ENCODE measurements around the gene SRRM2.

The SRRM2 gene

GRCh38 chr16:2762711-2763110 lies 10.3 kb downstream of the SRRM2 start:
- Histone ChIP-seq H3K36me3 (ENCODE audit: control insufficient read depth, insufficient read depth, low read length) (peaks cover 75% of the 10 kb centered on the region), H2AK5ac (ENCODE audit: low read length) (no peak overlapping the region)
- WGBS (ENCODE audit: extremely low coverage, insufficient coverage, low lambda C conversion rate): no CpG with 5 or more reads among the region's 13 CpGs

GRCh38 chr16:2763173-2763572 lies 10.7 kb downstream of the SRRM2 start:
- Histone ChIP-seq H3K4ac (ENCODE audit: low read depth, low read length) (no peak overlapping the region), H2AK5ac (ENCODE audit: low read length) (no peak overlapping the region), H4K5ac (ENCODE audit: low read length) (no peak overlapping the region), H3K27ac (ENCODE audit: low read depth, low read length) (no peak overlapping the region), H3K79me1 (ENCODE audit: low read length) (peaks cover 62% of the 10 kb centered on the region), H3K4me2 (ENCODE audit: low read length) (no peak overlapping the region), H3K18ac (ENCODE audit: low read length) (no peak overlapping the region), H4K8ac (ENCODE audit: low read depth, low read length) (no peak overlapping the region), H3K4me1 (ENCODE audit: control insufficient read depth, low read depth, low read length) (no peaks in the 10 kb centered on the region), H2BK15ac (replicated peaks; ENCODE audit: low read depth) (no peak overlapping the region), H3K36me3 (ENCODE audit: control insufficient read depth, insufficient read depth, low read length) (peaks cover 78% of the 10 kb centered on the region), H2BK5ac (ENCODE audit: low read length) (no peak overlapping the region), H2BK120ac (ENCODE audit: low read depth, low read length) (no peak overlapping the region), H3K4me3 (ENCODE audit: low read length) (no peak overlapping the region), H3K79me2 (ENCODE audit: control insufficient read depth, insufficient read depth, low read length) (peaks cover 86% of the 10 kb centered on the region), H3K56ac (ENCODE audit: low read length) (no peak overlapping the region), H3K23ac (ENCODE audit: low read length) (no peak overlapping the region), H3K27me3 (ENCODE audit: insufficient read depth, low read length, poor library complexity) (no peaks in the 10 kb centered on the region), H3K9ac (ENCODE audit: low read length) (no peak overlapping the region)
- WGBS (ENCODE audit: extremely low coverage, insufficient coverage, low lambda C conversion rate): no CpG with 5 or more reads among the region's 6 CpGs
- DNase-seq: no peak

More at GRCh38 chr16:2762711-2763110, 10.3 kb downstream of the SRRM2 start:
- Histone ChIP-seq H2BK5ac (ENCODE audit: low read length) (no peak overlapping the region), H3K27ac (ENCODE audit: low read depth, low read length) (no peak overlapping the region), H2BK120ac (ENCODE audit: low read depth, low read length) (no peak overlapping the region), H3K27me3 (ENCODE audit: insufficient read depth, low read length, poor library complexity) (no peaks in the 10 kb centered on the region), H3K18ac (ENCODE audit: low read length) (no peak overlapping the region), H2BK15ac (replicated peaks; ENCODE audit: low read depth) (no peak overlapping the region), H4K8ac (ENCODE audit: low read depth, low read length) (no peak overlapping the region), H3K4me1 (ENCODE audit: control insufficient read depth, low read depth, low read length) (no peaks in the 10 kb centered on the region), H3K4me3 (ENCODE audit: low read length) (no peak overlapping the region), H4K5ac (ENCODE audit: low read length) (no peak overlapping the region), H3K23ac (ENCODE audit: low read length) (no peak overlapping the region), H3K4ac (ENCODE audit: low read depth, low read length) (no peak overlapping the region), H3K4me2 (ENCODE audit: low read length) (no peak overlapping the region), H3K79me2 (ENCODE audit: control insufficient read depth, insufficient read depth, low read length) (peaks cover 89% of the 10 kb centered on the region), H3K56ac (ENCODE audit: low read length) (no peak overlapping the region), H3K9ac (ENCODE audit: low read length) (no peak overlapping the region), H3K79me1 (ENCODE audit: low read length) (peaks cover 61% of the 10 kb centered on the region)
- DNase-seq: no peak

GRCh38 chr16:2764718-2765117 lies 12.3 kb downstream of the SRRM2 start:
- Histone ChIP-seq H3K4me1 (ENCODE audit: control insufficient read depth, low read depth, low read length) (no peaks in the 10 kb centered on the region), H3K79me2 (ENCODE audit: control insufficient read depth, insufficient read depth, low read length) (peaks cover 75% of the 10 kb centered on the region), H2BK5ac (ENCODE audit: low read length) (no peak overlapping the region), H3K79me1 (ENCODE audit: low read length) (peaks cover 58% of the 10 kb centered on the region), H3K9ac (ENCODE audit: low read length) (no peak overlapping the region), H3K56ac (ENCODE audit: low read length) (no peak overlapping the region), H2BK120ac (ENCODE audit: low read depth, low read length) (no peak overlapping the region), H3K23ac (ENCODE audit: low read length) (no peak overlapping the region), H3K27me3 (ENCODE audit: insufficient read depth, low read length, poor library complexity) (no peaks in the 10 kb centered on the region), H3K4me2 (ENCODE audit: low read length) (no peak overlapping the region), H3K18ac (ENCODE audit: low read length) (no peak overlapping the region), H3K4me3 (ENCODE audit: low read length) (no peak overlapping the region), H2BK15ac (replicated peaks; ENCODE audit: low read depth) (no peak overlapping the region), H2AK5ac (ENCODE audit: low read length) (no peak overlapping the region), H4K8ac (ENCODE audit: low read depth, low read length) (no peak overlapping the region), H4K5ac (ENCODE audit: low read length) (no peak overlapping the region), H3K27ac (ENCODE audit: low read depth, low read length) (no peak overlapping the region), H3K36me3 (ENCODE audit: control insufficient read depth, insufficient read depth, low read length) (peaks cover 77% of the 10 kb centered on the region), H3K4ac (ENCODE audit: low read depth, low read length) (no peak overlapping the region)
- no CpG with 5 or more reads among the region's 9 CpGs for WGBS (ENCODE audit: extremely low coverage, insufficient coverage, low lambda C conversion rate)
- peak; percentile 27 for DNase-seq

GRCh38 chr16:2765462-2766404 lies 13.3 kb downstream of the SRRM2 start:
- no peak for DNase-seq
- H3K4me2 ChIP-seq (ENCODE audit: low read length): no peak overlapping the region
- H3K23ac ChIP-seq (ENCODE audit: low read length): no peak overlapping the region
- no peaks in the 10 kb centered on the region for H3K4me1 ChIP-seq (ENCODE audit: control insufficient read depth, low read depth, low read length)
- no peak overlapping the region for H3K18ac ChIP-seq (ENCODE audit: low read length)
- H3K27ac ChIP-seq (ENCODE audit: low read depth, low read length): no peak overlapping the region
- H3K9ac ChIP-seq (ENCODE audit: low read length): no peak overlapping the region
- no peaks in the 10 kb centered on the region for H3K27me3 ChIP-seq (ENCODE audit: insufficient read depth, low read length, poor library complexity)
- no peak overlapping the region for H3K4me3 ChIP-seq (ENCODE audit: low read length)
- peaks cover 73% of the 10 kb centered on the region for H3K36me3 ChIP-seq (ENCODE audit: control insufficient read depth, insufficient read depth, low read length)
- peaks cover 70% of the 10 kb centered on the region for H3K79me2 ChIP-seq (ENCODE audit: control insufficient read depth, insufficient read depth, low read length)
- H3K56ac ChIP-seq (ENCODE audit: low read length): no peak overlapping the region
- H4K5ac ChIP-seq (ENCODE audit: low read length): no peak overlapping the region
- H2BK120ac ChIP-seq (ENCODE audit: low read depth, low read length): no peak overlapping the region
- WGBS (ENCODE audit: extremely low coverage, insufficient coverage, low lambda C conversion rate): no CpG with 5 or more reads among the region's 73 CpGs
- H2BK5ac ChIP-seq (ENCODE audit: low read length): no peak overlapping the region
- H4K8ac ChIP-seq (ENCODE audit: low read depth, low read length): no peak overlapping the region
- no peak overlapping the region for H2AK5ac ChIP-seq (ENCODE audit: low read length)
- no peak overlapping the region for H2BK15ac ChIP-seq (replicated peaks; ENCODE audit: low read depth)
- no peak overlapping the region for H3K4ac ChIP-seq (ENCODE audit: low read depth, low read length)
- peaks cover 53% of the 10 kb centered on the region for H3K79me1 ChIP-seq (ENCODE audit: low read length)

GRCh38 chr16:2766430-2767139 lies 14.1 kb downstream of the SRRM2 start:
- Histone ChIP-seq H3K79me2 (ENCODE audit: control insufficient read depth, insufficient read depth, low read length) (peaks cover 66% of the 10 kb centered on the region), H3K79me1 (ENCODE audit: low read length) (peaks cover 53% of the 10 kb centered on the region), H2AK5ac (ENCODE audit: low read length) (no peak overlapping the region), H2BK5ac (ENCODE audit: low read length) (no peak overlapping the region), H3K27ac (ENCODE audit: low read depth, low read length) (no peak overlapping the region), H4K8ac (ENCODE audit: low read depth, low read length) (no peak overlapping the region), H3K4me1 (ENCODE audit: control insufficient read depth, low read depth, low read length) (no peaks in the 10 kb centered on the region), H3K4me3 (ENCODE audit: low read length) (no peak overlapping the region), H2BK120ac (ENCODE audit: low read depth, low read length) (no peak overlapping the region), H3K27me3 (ENCODE audit: insufficient read depth, low read length, poor library complexity) (no peaks in the 10 kb centered on the region), H4K5ac (ENCODE audit: low read length) (no peak overlapping the region), H3K23ac (ENCODE audit: low read length) (no peak overlapping the region), H3K4me2 (ENCODE audit: low read length) (no peak overlapping the region), H2BK15ac (replicated peaks; ENCODE audit: low read depth) (no peak overlapping the region), H3K9ac (ENCODE audit: low read length) (no peak overlapping the region), H3K18ac (ENCODE audit: low read length) (no peak overlapping the region), H3K36me3 (ENCODE audit: control insufficient read depth, insufficient read depth, low read length) (peaks cover 75% of the 10 kb centered on the region), H3K4ac (ENCODE audit: low read depth, low read length) (no peak overlapping the region), H3K56ac (ENCODE audit: low read length) (no peak overlapping the region)
- no peak for DNase-seq
- WGBS (ENCODE audit: extremely low coverage, insufficient coverage, low lambda C conversion rate): no CpG with 5 or more reads among the region's 44 CpGs
